Measurements from ENCODE around the gene TRMT6. TPM values are rescaled to one million over a fixed set of nuclear protein-coding genes. Genes with fewer than 3 reads are reported as not detected.

The TRMT6 gene
- total RNA-seq, 1 donor from 2014 or later, result 36.1 TPM

- H3K9me3 Mint-ChIP-seq, result no peaks in the 10 kb centered on the region
- H3K4me1 Mint-ChIP-seq (ENCODE audit: low read depth), result peaks cover 7% of the 10 kb centered on the region
- no peak overlapping the region for H3K4me3 Mint-ChIP-seq
- peaks cover 17% of the 10 kb centered on the region for H3K36me3 Mint-ChIP-seq (ENCODE audit: low read depth)
- H3K27me3 Mint-ChIP-seq (ENCODE audit: insufficient read depth), result no peaks in the 10 kb centered on the region
- DNase-seq (ENCODE audit: low spot score), result no peak
- intact Hi-C loops (cut with micrococcal nuclease), result no loop called here
- H3K27ac Mint-ChIP-seq, result no peak overlapping the region
These were observed 14.9 kb downstream of the TRMT6 start for GRCh38 chr20:5935384-5935783.

DNA sequence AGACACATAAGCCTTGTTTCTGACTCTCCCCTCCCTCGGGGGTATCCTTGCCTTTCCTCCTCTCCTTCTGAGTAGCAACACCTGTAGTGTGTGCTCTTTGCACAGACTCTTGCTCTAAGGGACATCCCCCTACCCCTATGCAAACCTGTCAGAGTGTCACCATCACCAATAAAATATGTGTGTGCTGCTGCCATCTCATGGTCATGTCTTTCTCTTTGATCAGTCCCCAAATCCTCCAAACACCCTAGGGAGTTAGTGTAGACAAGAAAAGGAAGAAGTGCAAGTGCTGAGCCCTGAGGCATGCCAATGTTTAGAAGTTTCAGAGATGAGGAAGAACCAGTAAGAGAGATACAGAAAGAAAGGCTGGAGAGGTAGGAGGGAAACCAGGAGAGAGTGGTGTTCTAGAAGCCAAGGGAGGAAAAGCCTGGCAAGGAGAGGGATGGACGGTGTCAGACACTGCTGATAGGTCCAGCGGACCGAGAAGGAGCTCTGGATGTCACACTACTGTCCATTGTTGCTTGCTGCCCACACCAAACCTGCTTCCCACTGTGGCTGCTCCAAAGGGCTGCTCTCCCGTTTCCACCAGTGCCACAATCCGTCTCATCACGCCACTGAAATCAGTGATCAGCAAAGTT is 16.4 kb downstream of the TRMT6 start:
- Mint-ChIP-seq H3K4me1 (ENCODE audit: low read depth) (peaks cover 7% of the 10 kb centered on the region), H3K27ac (no peak overlapping the region), H3K27me3 (ENCODE audit: insufficient read depth) (peaks cover 2% of the 10 kb centered on the region), H3K36me3 (ENCODE audit: low read depth) (peaks cover 9% of the 10 kb centered on the region), H3K4me3 (no peak overlapping the region), H3K9me3 (no peaks in the 10 kb centered on the region)
- DNase-seq (ENCODE audit: low spot score), result no peak
- intact Hi-C loops (cut with micrococcal nuclease), result loop anchor here (1.0 kb wide), 1 partner anchor 405 kb away; no protein-coding TSS in a partner anchor

- peaks cover 2% of the 10 kb centered on the region for H3K36me3 Mint-ChIP-seq (ENCODE audit: low read depth)
- intact Hi-C loops (cut with micrococcal nuclease), result loop anchor here (1.0 kb wide), 1 partner anchor 403 kb away; no protein-coding TSS in a partner anchor
These were observed 17.5 kb downstream of the TRMT6 start for GRCh38 chr20:5932796-5933195.

GRCh38 chr20:5931411-5931810 is 18.9 kb downstream of the TRMT6 start:
- intact Hi-C loops (cut with micrococcal nuclease), result no loop called here
- Mint-ChIP-seq H3K9me3 (no peaks in the 10 kb centered on the region), H3K4me3 (no peak overlapping the region), H3K36me3 (ENCODE audit: low read depth) (no peaks in the 10 kb centered on the region), H3K4me1 (ENCODE audit: low read depth) (peaks cover 7% of the 10 kb centered on the region), H3K27me3 (ENCODE audit: insufficient read depth) (peaks cover 8% of the 10 kb centered on the region), H3K27ac (no peak overlapping the region)
- DNase-seq (ENCODE audit: low spot score), result no peak

More at GRCh38 chr20:5932796-5933195, 17.5 kb downstream of the TRMT6 start:
- DNase-seq (ENCODE audit: low spot score), result no peak
- peaks cover 7% of the 10 kb centered on the region for H3K4me1 Mint-ChIP-seq (ENCODE audit: low read depth)
- peaks cover 2% of the 10 kb centered on the region for H3K27me3 Mint-ChIP-seq (ENCODE audit: insufficient read depth)
- H3K27ac Mint-ChIP-seq, result no peak overlapping the region
- no peak overlapping the region for H3K4me3 Mint-ChIP-seq
- H3K9me3 Mint-ChIP-seq, result no peaks in the 10 kb centered on the region

DNA sequence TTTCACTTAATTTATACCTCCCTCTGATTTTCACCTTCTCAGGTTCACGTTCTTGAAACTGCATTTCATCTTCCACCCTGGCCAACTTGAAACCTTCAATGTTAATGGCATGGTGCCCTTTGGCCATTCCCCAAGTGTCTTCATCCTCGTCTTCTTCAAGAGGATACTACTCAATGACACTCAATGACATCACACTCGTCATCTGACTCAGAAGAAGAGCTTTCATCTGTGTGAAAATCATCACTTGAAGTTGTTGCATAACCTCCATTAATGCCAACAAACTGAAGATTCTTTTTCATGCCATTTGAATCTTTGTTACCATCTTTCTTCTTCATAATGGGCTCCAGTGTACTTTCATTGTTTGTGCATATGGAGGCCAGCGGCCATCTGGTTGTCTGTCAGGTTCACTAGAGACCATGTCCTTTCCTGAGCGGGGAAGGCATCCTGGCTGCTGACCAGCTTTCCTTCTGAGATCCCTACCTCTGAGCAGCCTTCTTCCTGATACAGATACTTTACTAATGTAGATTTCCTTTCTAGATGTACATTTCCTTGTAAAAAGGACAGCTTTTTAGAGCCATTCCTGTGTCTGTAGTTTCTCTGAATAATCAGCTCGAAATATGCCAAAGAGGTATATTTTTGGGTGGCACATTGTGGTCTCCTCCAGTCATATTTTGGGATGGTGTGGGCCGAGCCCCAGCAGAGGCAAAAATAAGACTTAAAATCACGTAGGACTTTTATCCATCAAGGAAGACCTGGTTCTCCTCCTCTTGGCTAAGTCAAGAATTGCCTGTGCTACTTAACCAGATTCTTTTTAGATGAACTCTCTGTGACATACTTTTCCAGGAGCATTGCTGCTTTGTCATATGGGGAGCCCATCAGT is 21.3 kb downstream of the TRMT6 start:
- H3K27me3 Mint-ChIP-seq (ENCODE audit: insufficient read depth), result peaks cover 10% of the 10 kb centered on the region
- no peaks in the 10 kb centered on the region for H3K9me3 Mint-ChIP-seq
- H3K27ac Mint-ChIP-seq, result no peak overlapping the region
- no peaks in the 10 kb centered on the region for H3K4me1 Mint-ChIP-seq (ENCODE audit: low read depth)
- no peak for DNase-seq (ENCODE audit: low spot score)
- H3K36me3 Mint-ChIP-seq (ENCODE audit: low read depth), result no peaks in the 10 kb centered on the region
- intact Hi-C loops (cut with micrococcal nuclease), result no loop called here
- H3K4me3 Mint-ChIP-seq, result no peak overlapping the region

GRCh38 chr20:5927749-5928462 is 22.4 kb downstream of the TRMT6 start:
- no peak for DNase-seq (ENCODE audit: low spot score)
- no peak overlapping the region for H3K4me3 Mint-ChIP-seq
- H3K9me3 Mint-ChIP-seq, result no peaks in the 10 kb centered on the region
- intact Hi-C loops (cut with micrococcal nuclease), result no loop called here
- peaks cover 10% of the 10 kb centered on the region for H3K27me3 Mint-ChIP-seq (ENCODE audit: insufficient read depth)
- H3K36me3 Mint-ChIP-seq (ENCODE audit: low read depth), result no peaks in the 10 kb centered on the region
- no peaks in the 10 kb centered on the region for H3K4me1 Mint-ChIP-seq (ENCODE audit: low read depth)
- no peak overlapping the region for H3K27ac Mint-ChIP-seq

- Mint-ChIP-seq H3K4me3 (no peak overlapping the region), H3K27me3 (ENCODE audit: insufficient read depth) (peaks cover 12% of the 10 kb centered on the region), H3K36me3 (ENCODE audit: low read depth) (no peaks in the 10 kb centered on the region), H3K27ac (no peak overlapping the region), H3K4me1 (ENCODE audit: low read depth) (no peaks in the 10 kb centered on the region), H3K9me3 (no peaks in the 10 kb centered on the region)
- intact Hi-C loops (cut with micrococcal nuclease), result no loop called here
- no peak for DNase-seq (ENCODE audit: low spot score)
These were observed 24.8 kb downstream of the TRMT6 start for GRCh38 chr20:5925551-5925950.

DNA sequence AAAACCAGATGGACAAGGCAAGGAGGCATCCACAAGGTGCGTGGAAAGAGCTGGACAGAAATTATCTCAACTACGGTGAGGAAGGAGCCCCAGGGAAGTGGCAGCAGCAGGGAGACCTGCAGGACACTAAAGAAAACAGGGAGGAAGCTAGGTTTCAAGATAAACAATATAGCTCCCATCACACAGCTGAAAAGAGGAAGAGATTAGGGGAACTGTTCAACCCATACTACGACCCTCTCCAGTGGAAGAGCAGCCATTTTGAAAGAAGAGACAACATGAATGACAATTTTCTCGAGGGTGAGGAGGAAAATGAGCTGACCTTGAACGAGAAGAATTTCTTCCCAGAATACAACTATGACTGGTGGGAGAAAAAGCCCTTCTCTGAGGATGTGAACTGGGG is 26.8 kb downstream of the TRMT6 start:
- no peak overlapping the region for H3K27ac Mint-ChIP-seq
- H3K9me3 Mint-ChIP-seq, result no peaks in the 10 kb centered on the region
- intact Hi-C loops (cut with micrococcal nuclease), result no loop called here
- peaks cover 18% of the 10 kb centered on the region for H3K4me1 Mint-ChIP-seq (ENCODE audit: low read depth)
- peaks cover 10% of the 10 kb centered on the region for H3K27me3 Mint-ChIP-seq (ENCODE audit: insufficient read depth)
- no peaks in the 10 kb centered on the region for H3K36me3 Mint-ChIP-seq (ENCODE audit: low read depth)
- DNase-seq (ENCODE audit: low spot score), result no peak
- no peak overlapping the region for H3K4me3 Mint-ChIP-seq

DNA sequence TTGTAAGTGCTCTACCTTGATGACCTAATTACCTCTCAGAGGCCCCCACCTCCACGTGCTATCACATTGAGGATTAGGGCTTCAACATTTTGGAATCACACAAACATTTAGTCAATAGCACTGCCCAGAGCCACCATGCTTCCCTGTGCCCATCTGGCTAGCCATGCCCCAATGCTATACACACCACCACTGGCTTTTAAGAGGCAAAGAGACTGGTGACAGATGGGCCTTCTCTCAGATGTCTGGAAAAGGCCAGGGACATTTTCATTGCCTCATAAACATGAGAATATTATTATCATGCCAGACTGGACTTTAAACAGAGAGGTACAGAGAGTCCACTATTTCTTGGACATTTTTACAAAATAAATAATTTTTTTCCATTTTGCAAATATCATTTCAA is 29.8 kb downstream of the TRMT6 start:
- DNase-seq (ENCODE audit: low spot score), result no peak
- peaks cover 18% of the 10 kb centered on the region for H3K4me1 Mint-ChIP-seq (ENCODE audit: low read depth)
- H3K27me3 Mint-ChIP-seq (ENCODE audit: insufficient read depth), result peaks cover 7% of the 10 kb centered on the region
- H3K27ac Mint-ChIP-seq, result no peak overlapping the region
- no peaks in the 10 kb centered on the region for H3K9me3 Mint-ChIP-seq
- no peak overlapping the region for H3K4me3 Mint-ChIP-seq
- intact Hi-C loops (cut with micrococcal nuclease), result no loop called here
- H3K36me3 Mint-ChIP-seq (ENCODE audit: low read depth), result peaks cover 1% of the 10 kb centered on the region

GRCh38 chr20:5919626-5920544 is 30.4 kb downstream of the TRMT6 start:
- peaks cover 1% of the 10 kb centered on the region for H3K36me3 Mint-ChIP-seq (ENCODE audit: low read depth)
- no peaks in the 10 kb centered on the region for H3K9me3 Mint-ChIP-seq
- peaks cover 9% of the 10 kb centered on the region for H3K27me3 Mint-ChIP-seq (ENCODE audit: insufficient read depth)
- H3K27ac Mint-ChIP-seq, result peak overlapping the region; percentile 60
- peaks cover 18% of the 10 kb centered on the region for H3K4me1 Mint-ChIP-seq (ENCODE audit: low read depth)
- H3K4me3 Mint-ChIP-seq, result no peak overlapping the region
- no peak for DNase-seq (ENCODE audit: low spot score)
- intact Hi-C loops (cut with micrococcal nuclease), result no loop called here

- DNase-seq (ENCODE audit: low spot score), result no peak
- H3K27ac Mint-ChIP-seq, result peak overlapping the region; percentile 43
- no peak overlapping the region for H3K4me3 Mint-ChIP-seq
- H3K27me3 Mint-ChIP-seq (ENCODE audit: insufficient read depth), result peaks cover 14% of the 10 kb centered on the region
- peaks cover 18% of the 10 kb centered on the region for H3K4me1 Mint-ChIP-seq (ENCODE audit: low read depth)
- peaks cover 1% of the 10 kb centered on the region for H3K36me3 Mint-ChIP-seq (ENCODE audit: low read depth)
- intact Hi-C loops (cut with micrococcal nuclease), result no loop called here
- H3K9me3 Mint-ChIP-seq, result no peaks in the 10 kb centered on the region
These were observed 31.3 kb downstream of the TRMT6 start for GRCh38 chr20:5918856-5919625.
